ENCODE measurements around the gene TAF3. TPM values are rescaled to one million over a fixed set of nuclear protein-coding genes. Genes with fewer than 3 reads are reported as not detected.

Gene TAF3
- polyA plus RNA-seq, 1 of the 3 experiments (the other 2 are of a cell fraction): 2.4 TPM

- Histone ChIP-seq H2AFZ (ENCODE audit: low read depth) (no peak overlapping the region), H3F3A (replicated peaks; ENCODE audit: insufficient read depth) (no peaks in the 10 kb centered on the region), H3K4me1 (ENCODE audit: control insufficient read depth in 1 of 2, insufficient read depth in 2 of 2, low read depth in 1 of 2, low read length in 1 of 2) (peaks cover 0 to 9% of the 10 kb centered on the region in 2 experiments; a peak in 2 of 4 replicates), H3K27me3 (ENCODE audit: insufficient read depth) (no peaks in the 10 kb centered on the region), H3K4me3 (ENCODE audit: low read depth in 2 of 2, low read length in 1 of 2) (no peak overlapping the region), H3K36me3 (replicated peaks in 1 of 2; ENCODE audit: control insufficient read depth in 1 of 2, insufficient read depth in 2 of 2, low read length in 1 of 2) (peaks cover 0 to 3% of the 10 kb centered on the region in 2 experiments), H3K27ac (ENCODE audit: low read depth in 2 of 2, low read length in 1 of 2) (no peak overlapping the region), H3K9me2 (no peaks in the 10 kb centered on the region), H3K4me2 (no peak overlapping the region), H4K20me1 (ENCODE audit: insufficient read depth) (no peaks in the 10 kb centered on the region), H3K9me3 (no peaks in the 10 kb centered on the region), H3K9ac (no peak overlapping the region), H3K79me2 (ENCODE audit: insufficient read depth) (no peaks in the 10 kb centered on the region)
- 88% methylated on average over 7 of the region's 7 CpGs for WGBS (ENCODE audit: low lambda C conversion rate)
- CTCF ChIA-PET: no interaction called here
- POLR2A ChIA-PET: no interaction called here
- no peak for DNase-seq
- no peak for TF ChIP-seq CHD2 (IDR thresholded peaks at IDR 0.05; ENCODE audit: low read length, partially characterized antibody)
- TF ChIP-seq RXRA (IDR thresholded peaks at IDR 0.05; ENCODE audit: borderline replicate concordance, low read depth): no peak
- TF ChIP-seq EZH2phosphoT487 (IDR thresholded peaks at IDR 0.05; ENCODE audit: borderline replicate concordance, low read depth): no peak
- TF ChIP-seq MXI1 (IDR thresholded peaks at IDR 0.05; ENCODE audit: low read depth, low read length): no peak
- TF ChIP-seq ELF1 (IDR thresholded peaks at IDR 0.05): no peak
- no peak for TF ChIP-seq TEAD4 (IDR thresholded peaks at IDR 0.05; ENCODE audit: borderline replicate concordance, insufficient read depth)
- no peak for TF ChIP-seq FOXJ3 (CRISPR knock-in tag; IDR thresholded peaks at IDR 0.05)
- no peak for TF ChIP-seq MEF2A (IDR thresholded peaks at IDR 0.05; ENCODE audit: borderline replicate concordance, low read depth)
- TF ChIP-seq SMC3 (IDR thresholded peaks at IDR 0.05; ENCODE audit: low read depth, low read length): no peak
- no peak for TF ChIP-seq RCOR1 (IDR thresholded peaks at IDR 0.05; ENCODE audit: low read length)
- TF ChIP-seq, protein P1, sequence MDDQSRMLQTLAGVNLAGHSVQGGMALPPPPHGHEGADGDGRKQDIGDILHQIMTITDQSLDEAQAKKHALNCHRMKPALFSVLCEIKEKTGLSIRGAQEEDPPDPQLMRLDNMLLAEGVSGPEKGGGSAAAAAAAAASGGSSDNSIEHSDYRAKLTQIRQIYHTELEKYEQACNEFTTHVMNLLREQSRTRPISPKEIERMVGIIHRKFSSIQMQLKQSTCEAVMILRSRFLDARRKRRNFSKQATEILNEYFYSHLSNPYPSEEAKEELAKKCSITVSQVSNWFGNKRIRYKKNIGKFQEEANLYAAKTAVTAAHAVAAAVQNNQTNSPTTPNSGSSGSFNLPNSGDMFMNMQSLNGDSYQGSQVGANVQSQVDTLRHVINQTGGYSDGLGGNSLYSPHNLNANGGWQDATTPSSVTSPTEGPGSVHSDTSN (IDR thresholded peaks at IDR 0.05): no peak
- TF ChIP-seq TCF12 (IDR thresholded peaks at IDR 0.05): no peak
- TF ChIP-seq CTCF (IDR thresholded peaks at IDR 0.05): no peak
- no peak for TF ChIP-seq SIN3A (IDR thresholded peaks at IDR 0.05; ENCODE audit: borderline replicate concordance, low read depth, low read length)
- TF ChIP-seq, protein P2, sequence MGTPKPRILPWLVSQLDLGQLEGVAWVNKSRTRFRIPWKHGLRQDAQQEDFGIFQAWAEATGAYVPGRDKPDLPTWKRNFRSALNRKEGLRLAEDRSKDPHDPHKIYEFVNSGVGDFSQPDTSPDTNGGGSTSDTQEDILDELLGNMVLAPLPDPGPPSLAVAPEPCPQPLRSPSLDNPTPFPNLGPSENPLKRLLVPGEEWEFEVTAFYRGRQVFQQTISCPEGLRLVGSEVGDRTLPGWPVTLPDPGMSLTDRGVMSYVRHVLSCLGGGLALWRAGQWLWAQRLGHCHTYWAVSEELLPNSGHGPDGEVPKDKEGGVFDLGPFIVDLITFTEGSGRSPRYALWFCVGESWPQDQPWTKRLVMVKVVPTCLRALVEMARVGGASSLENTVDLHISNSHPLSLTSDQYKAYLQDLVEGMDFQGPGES (IDR thresholded peaks at IDR 0.05; ENCODE audit: low read depth, low read length): no peak
- no peak for TF ChIP-seq ZBTB33 (IDR thresholded peaks at IDR 0.05; ENCODE audit: borderline replicate concordance, low read depth)
- TF ChIP-seq JUND (IDR thresholded peaks at IDR 0.05): no peak
- no peak for TF ChIP-seq MAX (IDR thresholded peaks at IDR 0.05; ENCODE audit: low read depth)
Measured at GRCh38 chr10:7984896-7985295, 166.6 kb downstream of the TAF3 start.
